Measurements from ENCODE around the gene KRTAP10-1.

Gene KRTAP10-1

GRCh38 chr21:44540741-44541288 lies 820 bp upstream of the KRTAP10-1 start:
- Mint-ChIP-seq H3K27ac (no peak overlapping the region), H3K9me3 (peaks cover 5% of the 10 kb centered on the region), H3K4me3 (no peak overlapping the region), H3K4me1 (no peaks in the 10 kb centered on the region), H3K36me3 (no peaks in the 10 kb centered on the region)
- no peak for DNase-seq (ENCODE audit: low spot score in 2 of 2)
- no peak for ATAC-seq

GRCh38 chr21:44539046-44539445 lies 949 bp downstream of the KRTAP10-1 start:
- no peak overlapping the region for H3K27ac Mint-ChIP-seq

GRCh38 chr21:44537930-44538911 lies 1.8 kb downstream of the KRTAP10-1 start:
- H3K27ac Mint-ChIP-seq: no peak overlapping the region
- H3K4me3 Mint-ChIP-seq: no peak overlapping the region
- no peaks in the 10 kb centered on the region for H3K36me3 Mint-ChIP-seq
- ATAC-seq (no peak), DNase-seq (ENCODE audit: low spot score in 2 of 2) (no peak)
- H3K9me3 Mint-ChIP-seq: no peaks in the 10 kb centered on the region
- H3K4me1 Mint-ChIP-seq: no peaks in the 10 kb centered on the region

More at GRCh38 chr21:44539046-44539445, 949 bp downstream of the KRTAP10-1 start:
- H3K36me3 Mint-ChIP-seq: no peaks in the 10 kb centered on the region
- no peaks in the 10 kb centered on the region for H3K4me1 Mint-ChIP-seq
- ATAC-seq: no peak
- H3K9me3 Mint-ChIP-seq: no peaks in the 10 kb centered on the region
- no peak overlapping the region for H3K4me3 Mint-ChIP-seq
- DNase-seq (ENCODE audit: low spot score in 2 of 2): no peak

GRCh38 chr21:44535963-44536362 lies 4.0 kb downstream of the KRTAP10-1 start:
- Mint-ChIP-seq H3K9me3 (no peaks in the 10 kb centered on the region), H3K4me3 (no peak overlapping the region), H3K27ac (no peak overlapping the region), H3K36me3 (no peaks in the 10 kb centered on the region), H3K4me1 (no peaks in the 10 kb centered on the region)
- ATAC-seq: no peak
- no peak for DNase-seq (ENCODE audit: low spot score in 2 of 2)

- no peak overlapping the region for H3K27ac Mint-ChIP-seq
- H3K4me1 Mint-ChIP-seq: no peaks in the 10 kb centered on the region
- no peaks in the 10 kb centered on the region for H3K9me3 Mint-ChIP-seq
- H3K4me3 Mint-ChIP-seq: no peak overlapping the region
- H3K36me3 Mint-ChIP-seq: no peaks in the 10 kb centered on the region
- DNase-seq (ENCODE audit: low spot score in 2 of 2): no peak
- ATAC-seq: peak; percentile 46
These were observed 5.3 kb downstream of the KRTAP10-1 start for GRCh38 chr21:44534688-44535087.

GRCh38 chr21:44533891-44534627 lies 5.9 kb downstream of the KRTAP10-1 start:
- no peaks in the 10 kb centered on the region for H3K4me1 Mint-ChIP-seq
- H3K4me3 Mint-ChIP-seq: no peak overlapping the region
- no peaks in the 10 kb centered on the region for H3K9me3 Mint-ChIP-seq
- DNase-seq (ENCODE audit: low spot score in 2 of 2) (no peak), ATAC-seq (no peak)
- no peaks in the 10 kb centered on the region for H3K36me3 Mint-ChIP-seq
- H3K27ac Mint-ChIP-seq: no peak overlapping the region

GRCh38 chr21:44533121-44533890 lies 6.7 kb downstream of the KRTAP10-1 start:
- Mint-ChIP-seq H3K9me3 (no peaks in the 10 kb centered on the region), H3K36me3 (no peaks in the 10 kb centered on the region), H3K4me3 (no peak overlapping the region), H3K27ac (no peak overlapping the region), H3K4me1 (no peaks in the 10 kb centered on the region)
- ATAC-seq: no peak
- DNase-seq (ENCODE audit: low spot score in 2 of 2): no peak

GRCh38 chr21:44532712-44533111 lies 7.3 kb downstream of the KRTAP10-1 start:
- H3K4me1 Mint-ChIP-seq: no peaks in the 10 kb centered on the region
- no peaks in the 10 kb centered on the region for H3K9me3 Mint-ChIP-seq
- H3K27ac Mint-ChIP-seq: no peak overlapping the region
- H3K4me3 Mint-ChIP-seq: no peak overlapping the region
- ATAC-seq (no peak), DNase-seq (ENCODE audit: low spot score in 2 of 2) (no peak)
- no peaks in the 10 kb centered on the region for H3K36me3 Mint-ChIP-seq

GRCh38 chr21:44531606-44532564 lies 8.1 kb downstream of the KRTAP10-1 start:
- Mint-ChIP-seq H3K36me3 (no peaks in the 10 kb centered on the region), H3K4me1 (no peaks in the 10 kb centered on the region), H3K27ac (no peak overlapping the region), H3K4me3 (no peak overlapping the region), H3K9me3 (no peaks in the 10 kb centered on the region)
- DNase-seq (ENCODE audit: low spot score in 2 of 2) (no peak), ATAC-seq (no peak)

GRCh38 chr21:44530903-44531605 lies 8.9 kb downstream of the KRTAP10-1 start:
- Mint-ChIP-seq H3K4me3 (no peak overlapping the region), H3K27ac (no peak overlapping the region), H3K9me3 (no peaks in the 10 kb centered on the region), H3K36me3 (no peaks in the 10 kb centered on the region), H3K4me1 (no peaks in the 10 kb centered on the region)
- DNase-seq (ENCODE audit: low spot score in 2 of 2) (no peak), ATAC-seq (no peak)

GRCh38 chr21:44530221-44530902 lies 9.6 kb downstream of the KRTAP10-1 start:
- H3K4me1 Mint-ChIP-seq: no peaks in the 10 kb centered on the region
- H3K4me3 Mint-ChIP-seq: no peak overlapping the region
- H3K27ac Mint-ChIP-seq: no peak overlapping the region
- DNase-seq (ENCODE audit: low spot score in 2 of 2): no peak
- no peaks in the 10 kb centered on the region for H3K9me3 Mint-ChIP-seq
- no peaks in the 10 kb centered on the region for H3K36me3 Mint-ChIP-seq
- ATAC-seq: no peak

GRCh38 chr21:44529503-44530125 lies 10.4 kb downstream of the KRTAP10-1 start:
- no peak for DNase-seq (ENCODE audit: low spot score in 2 of 2)
- Mint-ChIP-seq H3K4me3 (no peak overlapping the region), H3K36me3 (no peaks in the 10 kb centered on the region), H3K27ac (no peak overlapping the region), H3K4me1 (no peaks in the 10 kb centered on the region), H3K9me3 (no peaks in the 10 kb centered on the region)
- no peak for ATAC-seq

GRCh38 chr21:44529011-44529421 lies 11.0 kb downstream of the KRTAP10-1 start:
- no peak overlapping the region for H3K27ac Mint-ChIP-seq
- H3K4me3 Mint-ChIP-seq: no peak overlapping the region
- H3K9me3 Mint-ChIP-seq: no peaks in the 10 kb centered on the region
- DNase-seq (ENCODE audit: low spot score in 2 of 2) (no peak), ATAC-seq (no peak)
- no peaks in the 10 kb centered on the region for H3K36me3 Mint-ChIP-seq
- no peaks in the 10 kb centered on the region for H3K4me1 Mint-ChIP-seq
